Stimulated activated CD4-positive, alpha-beta T cell treated with anti-CD3 and anti-CD28 coated beads, Interleukin-15, amount 100 ng/mL, for 24 hours (primary cell): ENCODE measurements around the gene SPRTN.
"Not testable (repeated sequence)": the region's sequence is repeated elsewhere in the genome, so short reads cannot be mapped to it uniquely, and the experiment has no call there.

Experiments used
- DNase-seq: peaks from one replicate; pipeline ENCODE4 v3.0.0-alpha.2; 2020

The SPRTN gene

GRCh38 chr1:231337043-231337471 is 1.0 kb upstream of the SPRTN start:
- no peak for DNase-seq

GRCh38 chr1:231337472-231338269 is 422 bp upstream of the SPRTN start, which contains the start of gene EXOC8:
EXOC8 (minus strand) TSS chr1:231337852; CDS start chr1:231337745, 107 bp downstream.
- peak; percentile 96 for DNase-seq

GRCh38 chr1:231340328-231341013 is 2.4 kb downstream of the SPRTN start:
- DNase-seq: no peak

- no peak for DNase-seq
Observed at GRCh38 chr1:231347961-231348360, 9.9 kb downstream of the SPRTN start.

- DNase-seq: no peak
Observed at GRCh38 chr1:231348442-231348841, 10.3 kb downstream of the SPRTN start.

- DNase-seq: not testable (repeated sequence)
Observed at GRCh38 chr1:231348856-231349255, 10.8 kb downstream of the SPRTN start.

- DNase-seq: no peak
Observed at GRCh38 chr1:231351816-231352215, 13.7 kb downstream of the SPRTN start.

- no peak for DNase-seq
Observed at GRCh38 chr1:231353086-231353485, 15.0 kb downstream of the SPRTN start.

GRCh38 chr1:231354330-231355020 is 16.4 kb downstream of the SPRTN start:
- no peak for DNase-seq

GRCh38 chr1:231355171-231355570 is 17.1 kb downstream of the SPRTN start:
- DNase-seq: no peak

- DNase-seq: no peak
Observed at GRCh38 chr1:231357187-231357772, 19.2 kb downstream of the SPRTN start.

GRCh38 chr1:231357831-231358354 is 19.8 kb downstream of the SPRTN start:
- peak; percentile 28 for DNase-seq

GRCh38 chr1:231359113-231359512 is 21.0 kb downstream of the SPRTN start:
- no peak for DNase-seq

GRCh38 chr1:231362325-231362724 is 24.2 kb downstream of the SPRTN start:
- no peak for DNase-seq

- no peak for DNase-seq
Observed at GRCh38 chr1:231363624-231364023, 25.5 kb downstream of the SPRTN start.

- no peak for DNase-seq
Observed at GRCh38 chr1:231364192-231364591, 26.1 kb downstream of the SPRTN start.

- DNase-seq: no peak
Observed at GRCh38 chr1:231369282-231369681, 31.2 kb downstream of the SPRTN start.

GRCh38 chr1:231372501-231372900 is 34.4 kb downstream of the SPRTN start:
- DNase-seq: no peak

- DNase-seq: no peak
Observed at GRCh38 chr1:231374394-231374793, 36.3 kb downstream of the SPRTN start.

- DNase-seq: no peak
Observed at GRCh38 chr1:231376101-231376500, 38.0 kb downstream of the SPRTN start.

GRCh38 chr1:231376875-231377549 is 38.9 kb downstream of the SPRTN start:
- DNase-seq: peak; percentile 29

- no peak for DNase-seq
Observed at GRCh38 chr1:231381729-231382128, 43.6 kb downstream of the SPRTN start.
